ENCODE results near the gene SCNN1A. TPM values are rescaled to one million over a fixed set of nuclear protein-coding genes. Genes with fewer than 3 reads are reported as not detected.
A peak's percentile ranks its signal among the peaks of the same experiment; 100 is the strongest.

Gene SCNN1A
- total RNA-seq = under 0.01 and 0.36 TPM in 2 replicates

- H3K79me2 ChIP-seq (ENCODE audit: insufficient read depth, low read length) = no peaks in the 10 kb centered on the region
- peak within 1 kb of the TSS; percentile 34 for H3K4me2 ChIP-seq (ENCODE audit: insufficient read depth, low read length)
- H3K36me3 ChIP-seq (ENCODE audit: insufficient read depth, low read length) = no peaks in the 10 kb centered on the region
- no peaks in the 10 kb centered on the region for H4K20me1 ChIP-seq (ENCODE audit: insufficient read depth, low read length)
- H3K27me3 ChIP-seq (ENCODE audit: insufficient read depth, low read length) = no peaks in the 10 kb centered on the region
- DNase-seq (ENCODE audit: insufficient read length, low spot score, missing footprints) = peak; percentile 48
- H3K27ac ChIP-seq (ENCODE audit: low read depth, low read length) = peak within 1 kb of the TSS; percentile 72
- peaks cover 44% of the 10 kb centered on the region for H3K4me1 ChIP-seq (ENCODE audit: insufficient read depth, low read length)
- H3K9me3 ChIP-seq (ENCODE audit: low read depth, low read length) = no peaks in the 10 kb centered on the region
- TF ChIP-seq CTCF (IDR thresholded peaks at IDR 0.05; ENCODE audit: extremely low read depth, low read depth, low read length) = no peak
- H2AFZ ChIP-seq (ENCODE audit: low read length) = peak within 1 kb of the TSS; percentile 81
- no peak within 1 kb of the TSS for H3K4me3 ChIP-seq (ENCODE audit: insufficient read depth, low read length)
Observed at GRCh38 chr12:6375269-6376078, at the start of gene SCNN1A. Gene SCNN1A, minus strand, starts transcription at chr12:6375563. Its CDS starts 780 bp downstream, at chr12:6374783.

- Histone ChIP-seq H4K20me1 (ENCODE audit: insufficient read depth, low read length) (no peaks in the 10 kb centered on the region), H3K27me3 (ENCODE audit: insufficient read depth, low read length) (no peaks in the 10 kb centered on the region), H3K4me1 (ENCODE audit: insufficient read depth, low read length) (peaks cover 3% of the 10 kb centered on the region), H3K36me3 (ENCODE audit: insufficient read depth, low read length) (no peaks in the 10 kb centered on the region), H3K9me3 (ENCODE audit: low read depth, low read length) (no peaks in the 10 kb centered on the region), H3K27ac (ENCODE audit: low read depth, low read length) (no peak overlapping the region), H3K4me3 (ENCODE audit: insufficient read depth, low read length) (no peak overlapping the region), H3K4me2 (ENCODE audit: insufficient read depth, low read length) (no peak overlapping the region), H3K79me2 (ENCODE audit: insufficient read depth, low read length) (no peaks in the 10 kb centered on the region), H2AFZ (ENCODE audit: low read length) (no peak overlapping the region)
- no peak for TF ChIP-seq CTCF (IDR thresholded peaks at IDR 0.05; ENCODE audit: extremely low read depth, low read depth, low read length)
- no peak for DNase-seq (ENCODE audit: insufficient read length, low spot score, missing footprints)
Observed at GRCh38 chr12:6424866-6425265, 49.5 kb upstream of the SCNN1A start.

DNA sequence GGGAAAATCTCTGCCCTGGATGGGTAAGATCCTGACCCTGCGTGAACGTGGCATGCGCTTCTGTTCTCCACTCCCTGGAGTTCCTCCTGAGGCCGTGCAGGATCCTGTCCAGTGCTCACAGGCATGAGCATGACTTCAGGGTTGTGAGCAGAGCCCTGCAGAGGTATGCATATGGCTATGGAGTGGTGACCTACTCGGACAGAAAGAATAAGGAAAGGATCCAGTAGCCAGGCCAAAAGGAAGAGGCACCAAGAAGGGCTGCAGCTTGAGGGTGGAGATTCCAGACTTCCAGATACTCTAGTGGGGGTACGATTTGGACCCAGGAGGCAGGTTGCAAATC is 48.6 kb upstream of the SCNN1A start:
- Histone ChIP-seq H3K27ac (ENCODE audit: low read depth, low read length) (no peak overlapping the region), H4K20me1 (ENCODE audit: insufficient read depth, low read length) (no peaks in the 10 kb centered on the region), H3K4me1 (ENCODE audit: insufficient read depth, low read length) (peaks cover 2% of the 10 kb centered on the region), H2AFZ (ENCODE audit: low read length) (no peak overlapping the region), H3K27me3 (ENCODE audit: insufficient read depth, low read length) (no peaks in the 10 kb centered on the region), H3K9me3 (ENCODE audit: low read depth, low read length) (no peaks in the 10 kb centered on the region), H3K4me3 (ENCODE audit: insufficient read depth, low read length) (no peak overlapping the region), H3K4me2 (ENCODE audit: insufficient read depth, low read length) (no peak overlapping the region), H3K79me2 (ENCODE audit: insufficient read depth, low read length) (no peaks in the 10 kb centered on the region), H3K36me3 (ENCODE audit: insufficient read depth, low read length) (no peaks in the 10 kb centered on the region)
- no peak for TF ChIP-seq CTCF (IDR thresholded peaks at IDR 0.05; ENCODE audit: extremely low read depth, low read depth, low read length)
- no peak for DNase-seq (ENCODE audit: insufficient read length, low spot score, missing footprints)

- Histone ChIP-seq H3K4me3 (ENCODE audit: insufficient read depth, low read length) (no peak overlapping the region), H3K27ac (ENCODE audit: low read depth, low read length) (no peak overlapping the region), H4K20me1 (ENCODE audit: insufficient read depth, low read length) (no peaks in the 10 kb centered on the region), H2AFZ (ENCODE audit: low read length) (no peak overlapping the region), H3K36me3 (ENCODE audit: insufficient read depth, low read length) (no peaks in the 10 kb centered on the region), H3K9me3 (ENCODE audit: low read depth, low read length) (no peaks in the 10 kb centered on the region), H3K4me2 (ENCODE audit: insufficient read depth, low read length) (no peak overlapping the region), H3K79me2 (ENCODE audit: insufficient read depth, low read length) (no peaks in the 10 kb centered on the region), H3K27me3 (ENCODE audit: insufficient read depth, low read length) (no peaks in the 10 kb centered on the region), H3K4me1 (ENCODE audit: insufficient read depth, low read length) (peaks cover 2% of the 10 kb centered on the region)
- peak; percentile 95 for DNase-seq (ENCODE audit: insufficient read length, low spot score, missing footprints)
- peak; percentile 94 for TF ChIP-seq CTCF (IDR thresholded peaks at IDR 0.05; ENCODE audit: extremely low read depth, low read depth, low read length)
Observed at GRCh38 chr12:6423267-6424007, 48.1 kb upstream of the SCNN1A start.

Measured in osteoblast (primary cell).